ENCODE measurements around the gene HAT1. TPM values are rescaled to one million over a fixed set of nuclear protein-coding genes. Genes with fewer than 3 reads are reported as not detected.

The HAT1 gene
- total and polyA plus RNA-seq, 2 of the 4 experiments (the other 2 are of a cell fraction): 24.4 to 42.1 TPM

GRCh38 chr2:171909266-171909665, 13.0 kb upstream of the HAT1 start:
- in situ Hi-C loops (cut with MboI; ENCODE audit: low sequenced_read_pairs): no loop called here
- Histone ChIP-seq H3K9me1 (ENCODE audit: insufficient read depth, low read length) (no peaks in the 10 kb centered on the region), H3K79me1 (ENCODE audit: low read depth in 1 of 2, low read length in 2 of 2) (no peaks in the 10 kb centered on the region), H4K8ac (ENCODE audit: low read depth in 2 of 2, low read length in 2 of 2) (no peak overlapping the region), H2AK9ac (replicated peaks; ENCODE audit: low read depth, low read length, poor library complexity) (no peak overlapping the region), H2AK5ac (ENCODE audit: low read depth, low read length) (no peak overlapping the region), H3K4me1 (ENCODE audit: control insufficient read depth, insufficient read depth, low read length) (no peaks in the 10 kb centered on the region), H3K18ac (ENCODE audit: low read depth, low read length) (no peak overlapping the region), H2AFZ (replicated peaks; ENCODE audit: low read length, poor library complexity) (no peak overlapping the region), H2BK5ac (ENCODE audit: low read depth, low read length, poor library complexity, severe bottlenecking) (no peak overlapping the region), H4K91ac (ENCODE audit: insufficient read depth, low read depth, low read length) (no peak overlapping the region), H4K20me1 (ENCODE audit: insufficient read depth, low read length) (no peaks in the 10 kb centered on the region), H3K23ac (ENCODE audit: low read depth, low read length) (no peak overlapping the region), H2BK120ac (ENCODE audit: low read depth, low read length) (no peak overlapping the region), H3K27me3 (ENCODE audit: control insufficient read depth, insufficient read depth, low read length) (no peaks in the 10 kb centered on the region), H2BK15ac (ENCODE audit: low read depth, low read length) (no peak overlapping the region), H3K4me3 (ENCODE audit: insufficient read depth, low read depth, low read length) (no peak overlapping the region), H3K56ac (ENCODE audit: extremely low read depth, insufficient read depth, low read length) (no peak overlapping the region), H3K4me2 (ENCODE audit: low read depth, low read length) (no peak overlapping the region), H3K27ac (ENCODE audit: insufficient read depth, low read length) (no peak overlapping the region), H3K9ac (ENCODE audit: low read depth, low read length) (no peak overlapping the region), H2BK20ac (ENCODE audit: low read depth, low read length) (no peak overlapping the region), H3K14ac (replicated peaks; ENCODE audit: low read depth, low read length) (no peak overlapping the region), H3K36me3 (ENCODE audit: control insufficient read depth, insufficient read depth, low read length) (no peaks in the 10 kb centered on the region), H4K5ac (ENCODE audit: low read depth, low read length) (no peak overlapping the region), H3K4ac (ENCODE audit: low read depth, low read length) (no peak overlapping the region), H3K9me3 (ENCODE audit: control insufficient read depth, insufficient read depth, low read length) (no peaks in the 10 kb centered on the region)
- intact Hi-C loops (cut with micrococcal nuclease): no loop called here
- dilution Hi-C loops (cut with HindIII; ENCODE audit: low sequenced_read_pairs, unreplicated experiment): no loop called here
- no TSS peak for BruUV-seq (replicated peaks)
- ChIA-PET CTCF (no interaction called here), POLR2A (ENCODE audit: unreplicated experiment) (no interaction called here)
- no peak for ATAC-seq (ENCODE audit: low read depth)
- no peak for DNase-seq
- TF ChIP-seq SMC3 (IDR thresholded peaks at IDR 0.05; ENCODE audit: low read depth, low read length) (no peak), FOS (IDR thresholded peaks at IDR 0.05; ENCODE audit: low read depth, low read length) (no peak), MAZ (IDR thresholded peaks at IDR 0.05; ENCODE audit: borderline replicate concordance, low read depth, low read length) (no peak), CTCF (conservative IDR thresholded peaks at IDR 0.05; ENCODE audit: low read depth, low read length) (no peak), CEBPB (IDR thresholded peaks at IDR 0.05; ENCODE audit: low read depth, low read length) (no peak), USF2 (IDR thresholded peaks at IDR 0.05; ENCODE audit: low read depth, low read length) (no peak), RFX5 (IDR thresholded peaks at IDR 0.05; ENCODE audit: low read depth, low read length) (no peak), MXI1 (IDR thresholded peaks at IDR 0.05; ENCODE audit: borderline replicate concordance, low read depth, low read length) (no peak), RCOR1 (IDR thresholded peaks at IDR 0.05; ENCODE audit: insufficient replicate concordance, low read length) (no peak)
- WGBS, 2 experiments (ENCODE audit: extremely low coverage in 2 of 2, insufficient read length in 1 of 2): no CpG with 5 or more reads among the region's 3 CpGs

Measured in IMR-90 (cell line).